ENCODE data around the gene ECT2L.

The ECT2L gene, protein sequence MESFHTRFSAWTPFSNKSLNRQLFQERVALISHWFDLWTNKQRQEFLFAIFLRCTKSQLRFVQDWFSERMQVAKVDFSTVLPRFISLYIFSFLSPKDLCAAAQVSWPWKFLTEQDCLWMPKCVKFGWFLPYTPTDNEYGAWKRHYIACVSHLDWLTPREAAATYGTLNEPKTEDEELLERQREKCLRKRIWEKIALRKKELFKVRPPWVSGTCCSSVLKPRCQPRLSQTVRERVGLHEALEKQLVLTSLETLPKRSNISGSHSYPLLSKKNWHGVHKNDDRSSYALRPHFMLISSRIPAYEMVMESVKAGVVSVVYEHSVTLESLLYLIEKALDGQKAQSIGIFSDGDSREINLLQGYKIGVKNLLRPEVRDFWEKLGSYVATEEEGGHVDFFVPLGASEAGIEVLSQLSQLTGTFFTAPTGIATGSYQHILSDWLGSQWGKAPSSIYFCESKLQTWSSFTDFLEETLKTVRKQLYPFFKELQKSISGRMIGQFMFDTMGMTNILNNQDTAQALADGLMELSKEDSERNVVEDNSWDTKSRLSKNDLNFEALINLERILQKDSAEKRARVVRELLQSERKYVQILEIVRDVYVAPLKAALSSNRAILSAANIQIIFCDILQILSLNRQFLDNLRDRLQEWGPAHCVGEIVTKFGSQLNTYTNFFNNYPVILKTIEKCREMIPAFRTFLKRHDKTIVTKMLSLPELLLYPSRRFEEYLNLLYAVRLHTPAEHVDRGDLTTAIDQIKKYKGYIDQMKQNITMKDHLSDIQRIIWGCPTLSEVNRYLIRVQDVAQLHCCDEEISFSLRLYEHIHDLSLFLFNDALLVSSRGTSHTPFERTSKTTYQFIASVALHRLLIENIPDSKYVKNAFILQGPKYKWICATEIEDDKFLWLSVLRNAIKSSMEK

DNA sequence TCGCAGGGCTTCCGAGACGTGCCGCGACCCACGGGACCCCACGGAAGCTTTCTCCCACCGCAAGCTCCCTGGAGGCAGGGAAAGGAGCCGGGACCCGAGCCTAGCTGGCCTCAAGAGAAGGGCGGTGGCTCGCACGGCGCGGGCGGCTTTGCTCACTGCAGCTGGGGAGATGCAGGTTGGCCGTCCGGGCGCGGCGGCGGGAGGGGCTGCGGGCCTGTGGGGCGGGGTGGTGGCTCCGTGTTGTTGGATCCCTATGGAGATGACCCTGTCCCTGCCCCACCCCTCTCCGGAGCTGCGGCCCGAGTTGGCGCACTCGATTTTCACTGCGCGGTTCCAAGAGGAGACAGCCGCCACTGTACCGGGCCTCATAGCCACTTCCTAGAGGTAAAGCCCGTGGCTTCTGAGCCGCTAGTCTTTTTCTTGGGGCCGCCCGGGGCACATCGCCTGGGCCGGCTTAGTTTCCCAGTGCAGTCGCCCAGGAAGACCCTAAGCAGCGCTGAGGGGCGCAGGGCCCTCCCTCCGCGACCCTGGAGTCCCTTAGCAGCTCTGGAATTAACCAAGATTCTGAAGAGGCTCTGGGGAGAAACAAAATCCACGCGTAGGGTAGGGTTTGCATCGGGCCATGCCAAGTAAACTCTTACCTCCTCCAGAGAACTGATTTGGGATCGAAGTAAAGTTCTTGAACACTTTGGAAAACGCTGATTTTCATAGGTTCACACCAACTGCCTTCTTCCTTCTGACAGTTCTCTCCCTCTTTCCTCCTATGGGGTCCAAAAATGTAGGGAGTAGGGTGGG is at the start of gene ECT2L:
Gene ECT2L, plus strand, starts transcription at position 279 of the 795 bp plus-strand sequence. CDS start 17,188 bp downstream, outside the sequence.
- DNase-seq (ENCODE audit: extremely low read depth, low read depth), result peak; percentile 22
- TF ChIP-seq, protein P1, sequence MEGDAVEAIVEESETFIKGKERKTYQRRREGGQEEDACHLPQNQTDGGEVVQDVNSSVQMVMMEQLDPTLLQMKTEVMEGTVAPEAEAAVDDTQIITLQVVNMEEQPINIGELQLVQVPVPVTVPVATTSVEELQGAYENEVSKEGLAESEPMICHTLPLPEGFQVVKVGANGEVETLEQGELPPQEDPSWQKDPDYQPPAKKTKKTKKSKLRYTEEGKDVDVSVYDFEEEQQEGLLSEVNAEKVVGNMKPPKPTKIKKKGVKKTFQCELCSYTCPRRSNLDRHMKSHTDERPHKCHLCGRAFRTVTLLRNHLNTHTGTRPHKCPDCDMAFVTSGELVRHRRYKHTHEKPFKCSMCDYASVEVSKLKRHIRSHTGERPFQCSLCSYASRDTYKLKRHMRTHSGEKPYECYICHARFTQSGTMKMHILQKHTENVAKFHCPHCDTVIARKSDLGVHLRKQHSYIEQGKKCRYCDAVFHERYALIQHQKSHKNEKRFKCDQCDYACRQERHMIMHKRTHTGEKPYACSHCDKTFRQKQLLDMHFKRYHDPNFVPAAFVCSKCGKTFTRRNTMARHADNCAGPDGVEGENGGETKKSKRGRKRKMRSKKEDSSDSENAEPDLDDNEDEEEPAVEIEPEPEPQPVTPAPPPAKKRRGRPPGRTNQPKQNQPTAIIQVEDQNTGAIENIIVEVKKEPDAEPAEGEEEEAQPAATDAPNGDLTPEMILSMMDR (IDR thresholded peaks at IDR 0.05; ENCODE audit: low read depth, low read length), result no peak

DNA sequence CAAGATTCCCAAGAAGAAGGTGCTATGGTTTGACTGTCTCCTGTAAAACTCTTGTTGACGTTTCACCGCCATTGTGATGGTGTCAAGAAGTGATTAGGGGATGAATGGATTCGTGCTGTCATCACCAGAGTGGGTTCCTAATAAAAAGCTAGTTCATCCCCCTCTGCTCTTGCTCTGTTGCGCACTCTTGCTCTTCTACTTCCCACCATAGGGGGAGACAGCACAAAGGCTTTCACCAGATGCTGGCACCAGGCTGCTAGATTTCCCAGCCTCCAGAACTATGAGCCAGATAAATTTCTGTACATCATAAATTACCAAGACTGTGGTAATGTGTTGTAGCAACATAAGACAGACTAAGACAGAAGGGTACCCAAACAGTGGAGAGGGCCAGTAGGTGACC is 43.9 kb upstream of the ECT2L start:
- TF ChIP-seq, protein P1 (IDR thresholded peaks at IDR 0.05; ENCODE audit: low read depth, low read length), result no peak; the same call in 1 of the 2 replicates
- DNase-seq (ENCODE audit: extremely low read depth, low read depth), result no peak

DNA sequence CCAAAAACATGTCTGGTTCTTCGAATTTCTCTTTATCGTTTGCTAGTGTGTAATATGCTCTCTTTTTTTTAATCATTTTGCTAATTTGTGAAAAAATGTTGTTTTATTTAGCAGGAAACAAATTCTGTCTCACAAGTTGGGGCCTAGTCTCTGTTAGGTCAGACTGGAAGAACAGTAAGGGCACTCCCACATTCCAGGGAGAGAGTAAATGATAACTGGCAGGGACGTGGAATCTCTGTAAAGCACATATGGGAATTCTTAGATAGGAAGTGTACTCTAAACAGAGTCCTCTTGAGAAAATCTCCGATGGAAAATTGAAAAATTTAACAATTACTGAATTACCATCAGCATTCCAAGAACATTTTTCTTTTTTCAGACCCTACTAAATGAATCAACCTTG is 38.8 kb upstream of the ECT2L start:
- DNase-seq (ENCODE audit: extremely low read depth, low read depth), result no peak
- TF ChIP-seq, protein P1 (IDR thresholded peaks at IDR 0.05; ENCODE audit: low read depth, low read length), result no peak

DNA sequence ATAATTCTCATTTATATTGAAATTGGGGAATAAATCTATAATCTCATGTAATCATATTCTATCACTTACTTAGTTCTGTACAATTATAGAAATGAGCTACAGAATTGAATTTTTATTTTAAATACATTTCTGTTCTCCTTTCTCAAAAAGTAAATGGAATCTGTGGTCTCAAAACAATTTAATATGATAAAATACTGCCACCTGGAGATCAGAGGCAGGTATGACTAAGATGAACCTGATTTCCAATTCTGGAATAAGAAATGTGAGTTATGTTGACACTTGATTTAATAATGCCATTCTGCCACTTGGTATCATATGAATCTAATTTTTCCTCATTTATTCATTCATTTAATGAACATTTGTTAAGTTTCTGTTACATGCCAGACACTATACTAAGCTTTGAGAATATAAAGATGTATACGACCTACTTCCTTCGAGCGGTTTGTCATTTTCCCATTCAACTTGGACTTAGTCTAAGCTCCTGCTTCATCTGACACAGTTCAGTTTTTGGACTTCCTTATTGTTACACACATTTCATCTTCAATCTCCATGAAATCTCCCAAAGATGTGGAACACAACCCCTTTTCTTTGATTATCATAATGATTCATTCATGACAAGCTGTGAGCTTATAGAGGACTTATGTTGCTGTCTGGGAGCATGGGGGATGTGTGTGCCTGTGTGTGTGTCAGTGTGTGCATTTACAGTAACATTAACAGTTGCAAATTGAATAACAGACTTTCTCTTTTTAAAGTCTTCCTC is 29.8 kb upstream of the ECT2L start:
- DNase-seq (ENCODE audit: extremely low read depth, low read depth), result peak; percentile 4

DNA sequence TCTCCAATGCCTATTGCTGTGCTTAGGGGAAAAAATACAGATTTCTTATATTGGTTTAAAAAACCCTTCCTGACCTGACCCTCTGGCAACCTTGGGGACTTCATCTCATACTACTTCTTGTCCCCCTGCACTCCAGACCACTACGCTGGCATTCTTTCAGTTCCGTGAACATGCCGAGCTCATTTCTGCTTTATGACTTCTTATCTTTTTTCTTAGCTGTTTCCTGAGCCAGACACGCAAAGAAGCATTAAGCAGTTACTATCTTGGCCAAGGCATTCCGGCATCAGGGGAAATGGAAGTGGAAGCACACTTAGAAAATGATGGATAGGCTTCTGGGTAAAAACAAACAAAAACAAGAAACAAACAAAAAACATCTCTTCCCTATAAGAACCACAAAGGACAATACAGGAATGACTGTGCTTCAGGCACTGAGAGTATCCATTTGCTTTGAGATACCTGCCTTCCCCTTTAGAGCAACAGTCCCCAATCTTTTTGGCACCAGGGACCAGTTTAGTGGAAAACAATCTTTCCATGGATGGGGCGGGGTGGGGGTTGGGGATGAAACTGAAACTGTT is 26.7 kb upstream of the ECT2L start:
- no peak for DNase-seq (ENCODE audit: extremely low read depth, low read depth)
- TF ChIP-seq, protein P1 (IDR thresholded peaks at IDR 0.05; ENCODE audit: low read depth, low read length), result no peak

More for the DNA sequence above, 29.8 kb upstream of the ECT2L start:
- TF ChIP-seq, protein P1 (IDR thresholded peaks at IDR 0.05; ENCODE audit: low read depth, low read length), result peak; percentile 53

DNA sequence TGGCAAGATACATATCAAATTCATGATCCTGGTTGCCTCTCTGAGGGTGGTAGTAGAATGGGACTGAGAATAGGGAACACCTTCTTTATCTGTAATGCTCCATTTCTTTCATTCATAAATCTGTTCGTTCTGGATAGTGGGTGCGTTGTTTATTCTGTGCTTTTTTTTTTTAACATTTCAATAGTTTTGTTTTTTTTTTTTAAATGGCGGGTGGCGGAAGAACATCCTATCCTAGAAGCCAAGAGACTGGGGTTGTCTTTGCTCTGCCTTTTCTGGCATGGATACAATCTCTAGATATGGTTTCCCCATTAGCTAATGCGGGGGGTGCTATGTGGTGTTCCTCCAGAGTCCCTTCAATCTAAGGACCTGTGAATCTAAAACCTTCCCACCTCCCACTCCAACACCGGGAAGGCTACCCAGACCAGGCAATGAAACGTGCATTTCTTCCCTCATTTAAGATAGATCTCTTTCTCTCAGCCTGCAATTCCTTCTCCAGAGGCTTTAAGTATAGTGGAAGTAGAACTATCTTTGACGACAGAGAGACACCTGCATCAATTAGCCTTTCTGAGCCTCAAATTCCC is 23.2 kb upstream of the ECT2L start:
- DNase-seq (ENCODE audit: extremely low read depth, low read depth), result no peak
- TF ChIP-seq, protein P1 (IDR thresholded peaks at IDR 0.05; ENCODE audit: low read depth, low read length), result no peak
